ENCODE data around the gene PIP4K2A.

PIP4K2A gene

DNA sequence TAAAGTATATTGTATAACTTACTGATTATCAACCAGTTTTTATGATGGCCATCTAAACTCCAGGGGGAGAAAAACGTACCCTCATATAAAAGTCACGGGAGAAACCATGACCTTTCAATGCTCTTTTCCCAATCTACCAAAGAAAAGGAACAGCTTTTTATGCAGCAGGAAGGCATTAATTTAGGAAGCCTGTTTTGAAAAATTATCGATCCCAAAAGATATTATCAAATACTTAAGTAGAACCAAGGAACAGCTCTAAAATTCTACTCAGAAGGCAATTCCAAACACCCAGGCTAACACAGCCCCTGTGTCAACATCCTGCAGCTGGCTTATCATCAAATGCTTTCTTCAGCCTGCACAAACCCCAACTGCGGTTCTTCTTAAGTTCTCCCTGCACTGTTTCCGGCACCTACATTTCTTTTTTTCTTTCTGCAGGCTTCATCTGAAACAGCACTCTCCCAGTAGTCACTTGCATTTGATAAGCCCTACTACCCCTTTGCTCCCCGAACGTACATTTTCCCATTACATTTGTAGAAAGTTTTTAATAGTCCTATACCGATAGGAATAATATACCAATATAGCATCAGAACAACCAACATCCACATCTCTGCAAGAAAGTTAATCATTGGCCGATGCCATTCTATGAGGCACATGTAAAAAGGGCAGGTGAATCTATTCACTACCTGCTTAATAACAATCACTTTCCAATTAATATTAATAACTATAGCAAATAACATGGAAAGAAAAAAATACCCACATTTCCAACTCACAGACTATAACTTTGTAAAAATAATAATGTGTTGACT is 47.9 kb downstream of the PIP4K2A start:
- no peaks in the 10 kb centered on the region for H3K9me3 ChIP-seq (ENCODE audit: control insufficient read depth, insufficient read depth, low read depth, low read length)
- H3K27ac ChIP-seq (ENCODE audit: low read depth, low read length) = no peak overlapping the region
- H3K4me3 ChIP-seq (ENCODE audit: low read depth, low read length) = no peak overlapping the region
- H3K9ac ChIP-seq (ENCODE audit: low read length) = no peak overlapping the region
- peaks cover 32% of the 10 kb centered on the region for H3K4me1 ChIP-seq (ENCODE audit: control insufficient read depth, insufficient read depth, low read length)
- no peaks in the 10 kb centered on the region for H3K27me3 ChIP-seq (ENCODE audit: control insufficient read depth, insufficient read depth, low read length)
- no peaks in the 10 kb centered on the region for H3K36me3 ChIP-seq (ENCODE audit: control insufficient read depth, insufficient read depth, low read length)

DNA sequence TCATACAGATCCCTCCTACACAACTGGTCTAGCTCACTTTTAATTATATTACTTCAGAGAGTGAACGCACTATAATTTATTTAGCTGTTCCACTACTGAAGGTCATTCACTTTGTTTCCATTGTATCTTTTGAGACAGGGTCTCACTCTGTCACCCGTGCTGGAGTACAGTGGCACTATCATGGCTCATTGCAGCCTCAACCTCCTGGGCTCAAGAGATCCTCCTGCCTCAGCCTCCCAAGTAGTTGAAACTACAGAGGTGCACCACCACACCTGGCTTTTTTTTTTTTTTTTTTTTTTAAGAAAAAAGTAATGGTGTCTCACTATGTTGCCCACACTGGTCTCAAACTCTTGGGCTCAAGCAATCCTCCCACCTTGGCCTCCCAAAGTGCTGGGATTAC is 49.0 kb downstream of the PIP4K2A start:
- no peaks in the 10 kb centered on the region for H3K27me3 ChIP-seq (ENCODE audit: control insufficient read depth, insufficient read depth, low read length)
- H3K9me3 ChIP-seq (ENCODE audit: control insufficient read depth, insufficient read depth, low read depth, low read length) = no peaks in the 10 kb centered on the region
- no peak overlapping the region for H3K9ac ChIP-seq (ENCODE audit: low read length)
- no peaks in the 10 kb centered on the region for H3K36me3 ChIP-seq (ENCODE audit: control insufficient read depth, insufficient read depth, low read length)
- peaks cover 37% of the 10 kb centered on the region for H3K4me1 ChIP-seq (ENCODE audit: control insufficient read depth, insufficient read depth, low read length)
- no peak overlapping the region for H3K4me3 ChIP-seq (ENCODE audit: low read depth, low read length)
- no peak overlapping the region for H3K27ac ChIP-seq (ENCODE audit: low read depth, low read length)

DNA sequence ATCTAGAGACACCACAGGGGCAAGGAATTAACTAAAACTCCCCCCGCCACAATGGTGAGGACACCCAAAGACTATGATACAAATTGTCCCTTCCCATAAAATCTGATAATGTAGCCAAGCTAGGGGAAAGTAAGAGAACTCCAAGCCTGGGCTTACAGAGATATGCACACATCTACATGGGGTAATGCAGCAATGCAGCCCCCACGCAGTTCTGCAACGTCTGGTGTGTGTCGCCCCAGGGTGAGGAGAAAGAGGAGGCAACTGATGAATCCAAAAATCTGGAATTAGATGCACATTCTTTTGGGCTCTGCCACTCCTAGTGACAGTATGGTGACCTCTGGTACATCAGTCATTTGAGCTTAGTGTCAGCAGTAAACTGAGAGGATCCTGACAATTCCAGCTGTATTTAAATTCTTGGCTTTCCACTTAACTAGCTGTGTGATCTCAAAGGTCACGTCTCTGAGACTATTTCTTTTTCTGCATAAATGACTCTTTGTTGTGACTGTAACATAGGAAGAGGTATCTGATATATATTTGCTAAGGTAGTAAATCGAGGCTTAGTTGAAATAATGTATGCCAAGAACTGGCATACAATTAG is 51.5 kb downstream of the PIP4K2A start:
- H3K4me3 ChIP-seq (ENCODE audit: low read depth, low read length) = no peak overlapping the region
- no peak overlapping the region for H3K27ac ChIP-seq (ENCODE audit: low read depth, low read length)
- H3K9ac ChIP-seq (ENCODE audit: low read length) = no peak overlapping the region
- peaks cover 40% of the 10 kb centered on the region for H3K4me1 ChIP-seq (ENCODE audit: control insufficient read depth, insufficient read depth, low read length)
- no peaks in the 10 kb centered on the region for H3K9me3 ChIP-seq (ENCODE audit: control insufficient read depth, insufficient read depth, low read depth, low read length)
- no peaks in the 10 kb centered on the region for H3K36me3 ChIP-seq (ENCODE audit: control insufficient read depth, insufficient read depth, low read length)
- no peaks in the 10 kb centered on the region for H3K27me3 ChIP-seq (ENCODE audit: control insufficient read depth, insufficient read depth, low read length)

DNA sequence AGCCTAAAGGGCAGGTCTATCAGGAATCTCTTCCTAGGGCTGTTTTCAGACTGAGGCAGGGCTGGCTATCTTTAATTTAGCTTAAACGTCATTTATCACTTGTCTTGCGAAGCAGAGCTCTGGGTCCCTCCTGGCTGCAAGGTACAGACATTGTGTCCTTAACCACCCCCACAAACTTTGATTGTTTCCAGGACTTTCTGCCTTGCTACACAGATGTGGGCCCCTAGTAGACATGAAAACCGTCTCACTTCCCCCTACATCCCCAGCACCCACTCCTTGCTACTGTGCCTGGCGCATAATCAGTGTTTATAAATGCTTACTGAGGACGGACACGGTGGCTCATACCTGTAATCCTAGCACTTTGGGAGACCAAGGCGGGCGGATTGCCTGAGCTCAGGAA is 54.5 kb downstream of the PIP4K2A start:
- Histone ChIP-seq H3K9me3 (ENCODE audit: control insufficient read depth, insufficient read depth, low read depth, low read length) (no peaks in the 10 kb centered on the region), H3K27ac (ENCODE audit: low read depth, low read length) (no peak overlapping the region), H3K4me1 (ENCODE audit: control insufficient read depth, insufficient read depth, low read length) (peaks cover 41% of the 10 kb centered on the region), H3K9ac (ENCODE audit: low read length) (no peak overlapping the region), H3K27me3 (ENCODE audit: control insufficient read depth, insufficient read depth, low read length) (no peaks in the 10 kb centered on the region), H3K36me3 (ENCODE audit: control insufficient read depth, insufficient read depth, low read length) (no peaks in the 10 kb centered on the region), H3K4me3 (ENCODE audit: low read depth, low read length) (no peak overlapping the region)

DNA sequence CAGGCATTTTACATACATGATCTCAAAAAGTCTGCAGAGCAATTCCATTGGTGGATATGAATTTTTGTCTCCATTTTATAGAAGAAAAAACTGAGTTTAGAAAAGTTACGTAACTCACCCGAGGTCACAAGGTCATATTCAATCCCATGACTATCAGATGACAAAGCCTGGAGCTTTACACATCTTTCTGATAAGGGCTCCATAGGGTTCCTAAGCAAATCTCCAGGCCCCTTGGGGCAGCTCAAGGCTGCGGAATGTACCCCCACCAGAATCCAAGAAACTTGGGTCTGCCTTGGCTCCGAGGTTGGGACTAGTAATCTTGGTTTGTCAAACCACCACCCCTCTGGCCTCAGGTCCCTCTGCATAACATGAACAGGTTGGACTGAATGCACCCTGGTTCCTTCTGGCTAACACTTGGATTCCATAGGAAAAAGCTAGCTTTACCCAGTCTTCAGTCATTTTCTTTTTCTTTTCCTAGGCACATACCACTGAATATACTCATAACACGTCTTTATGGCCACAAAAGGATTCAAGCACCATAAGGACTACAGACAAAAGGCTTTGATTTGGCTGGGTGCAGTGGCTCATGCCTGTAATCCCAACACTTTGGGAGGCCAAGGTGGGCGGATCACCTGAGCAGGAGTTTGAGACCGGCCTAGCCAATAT is 55.5 kb downstream of the PIP4K2A start:
- no peaks in the 10 kb centered on the region for H3K9me3 ChIP-seq (ENCODE audit: control insufficient read depth, insufficient read depth, low read depth, low read length)

DNA sequence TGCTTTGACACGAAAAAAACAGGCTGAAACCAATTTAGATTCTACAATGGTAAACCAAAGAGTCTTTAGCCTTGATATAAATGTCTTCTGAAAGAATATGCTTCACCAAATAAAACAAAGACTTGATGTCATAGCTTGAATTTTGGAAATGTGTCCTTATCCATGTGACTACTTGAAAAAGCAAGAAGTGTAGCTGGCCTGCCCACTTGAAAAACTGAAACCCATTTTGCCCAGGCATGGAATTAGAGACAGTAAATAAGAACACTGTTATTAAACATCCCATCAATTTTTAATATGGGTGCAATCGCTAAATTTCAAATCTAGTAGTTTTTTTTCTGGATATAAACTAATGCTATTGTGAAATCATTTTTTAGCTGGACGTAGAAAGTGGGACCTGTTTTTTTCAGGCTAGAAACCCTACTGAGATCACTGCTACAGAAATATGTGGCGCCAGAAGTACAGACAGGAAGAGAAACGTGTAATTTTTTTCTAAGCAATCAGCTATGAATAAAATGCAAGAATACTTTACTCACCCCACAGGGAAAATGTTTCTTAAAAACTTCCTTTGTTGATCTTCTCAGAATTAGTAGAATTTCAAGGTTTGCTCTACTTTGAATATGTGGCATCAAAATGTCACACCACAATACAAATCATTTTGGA is 56.7 kb downstream of the PIP4K2A start:
- Histone ChIP-seq H3K27ac (ENCODE audit: low read depth, low read length) (no peak overlapping the region), H3K36me3 (ENCODE audit: control insufficient read depth, insufficient read depth, low read length) (no peaks in the 10 kb centered on the region), H3K9ac (ENCODE audit: low read length) (no peak overlapping the region), H3K9me3 (ENCODE audit: control insufficient read depth, insufficient read depth, low read depth, low read length) (no peaks in the 10 kb centered on the region), H3K4me1 (ENCODE audit: control insufficient read depth, insufficient read depth, low read length) (peaks cover 39% of the 10 kb centered on the region), H3K27me3 (ENCODE audit: control insufficient read depth, insufficient read depth, low read length) (no peaks in the 10 kb centered on the region), H3K4me3 (ENCODE audit: low read depth, low read length) (no peak overlapping the region)

More for the DNA sequence above, 55.5 kb downstream of the PIP4K2A start:
- H3K4me3 ChIP-seq (ENCODE audit: low read depth, low read length) = no peak overlapping the region
- no peak overlapping the region for H3K9ac ChIP-seq (ENCODE audit: low read length)
- no peaks in the 10 kb centered on the region for H3K27me3 ChIP-seq (ENCODE audit: control insufficient read depth, insufficient read depth, low read length)
- no peak overlapping the region for H3K27ac ChIP-seq (ENCODE audit: low read depth, low read length)
- no peaks in the 10 kb centered on the region for H3K36me3 ChIP-seq (ENCODE audit: control insufficient read depth, insufficient read depth, low read length)
- peaks cover 45% of the 10 kb centered on the region for H3K4me1 ChIP-seq (ENCODE audit: control insufficient read depth, insufficient read depth, low read length)

DNA sequence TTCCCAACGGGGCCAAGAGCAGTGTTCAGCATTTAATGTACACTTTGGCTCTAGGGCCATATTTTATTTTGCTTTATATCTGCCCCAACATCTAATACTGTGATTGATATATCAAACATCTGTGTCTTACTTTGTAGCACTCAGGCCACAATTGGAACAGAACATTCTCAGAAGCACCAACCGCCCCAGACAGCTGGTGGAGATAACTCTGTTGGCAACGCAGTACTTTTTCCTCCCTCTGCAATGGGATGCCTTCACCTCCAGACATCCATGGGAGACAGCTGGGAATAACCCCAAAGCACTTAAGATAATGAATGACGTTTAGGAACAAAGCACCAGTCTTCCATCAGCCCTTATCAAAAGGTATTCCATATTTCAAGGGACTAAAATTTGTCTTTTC is 57.4 kb downstream of the PIP4K2A start:
- Histone ChIP-seq H3K27ac (ENCODE audit: low read depth, low read length) (no peak overlapping the region), H3K9me3 (ENCODE audit: control insufficient read depth, insufficient read depth, low read depth, low read length) (no peaks in the 10 kb centered on the region), H3K27me3 (ENCODE audit: control insufficient read depth, insufficient read depth, low read length) (no peaks in the 10 kb centered on the region), H3K4me1 (ENCODE audit: control insufficient read depth, insufficient read depth, low read length) (peaks cover 37% of the 10 kb centered on the region), H3K9ac (ENCODE audit: low read length) (no peak overlapping the region), H3K36me3 (ENCODE audit: control insufficient read depth, insufficient read depth, low read length) (no peaks in the 10 kb centered on the region), H3K4me3 (ENCODE audit: low read depth, low read length) (no peak overlapping the region)

DNA sequence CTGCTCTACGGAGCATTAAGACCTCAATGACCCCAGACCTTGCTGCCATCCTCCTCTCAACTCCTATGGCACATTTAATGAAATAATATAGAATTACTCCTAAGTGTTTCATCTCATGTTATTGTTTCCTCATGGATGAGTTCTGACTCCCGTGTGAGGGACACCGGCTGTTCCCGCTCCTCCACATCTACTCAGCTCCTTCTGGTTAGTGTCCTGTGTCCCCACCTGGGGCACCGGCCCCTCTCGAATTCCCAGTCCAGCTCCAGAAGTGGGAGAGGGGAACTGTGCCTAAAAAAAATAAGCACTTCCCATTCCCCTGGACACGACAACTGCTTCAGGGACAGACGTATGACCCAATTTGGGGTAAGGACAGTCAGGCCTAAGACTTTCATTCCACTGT is 58.3 kb downstream of the PIP4K2A start:
- no peaks in the 10 kb centered on the region for H3K27me3 ChIP-seq (ENCODE audit: control insufficient read depth, insufficient read depth, low read length)
- no peak overlapping the region for H3K9ac ChIP-seq (ENCODE audit: low read length)
- H3K36me3 ChIP-seq (ENCODE audit: control insufficient read depth, insufficient read depth, low read length) = no peaks in the 10 kb centered on the region
- no peak overlapping the region for H3K4me3 ChIP-seq (ENCODE audit: low read depth, low read length)
- H3K9me3 ChIP-seq (ENCODE audit: control insufficient read depth, insufficient read depth, low read depth, low read length) = no peaks in the 10 kb centered on the region
- H3K4me1 ChIP-seq (ENCODE audit: control insufficient read depth, insufficient read depth, low read length) = peaks cover 43% of the 10 kb centered on the region
- no peak overlapping the region for H3K27ac ChIP-seq (ENCODE audit: low read depth, low read length)

DNA sequence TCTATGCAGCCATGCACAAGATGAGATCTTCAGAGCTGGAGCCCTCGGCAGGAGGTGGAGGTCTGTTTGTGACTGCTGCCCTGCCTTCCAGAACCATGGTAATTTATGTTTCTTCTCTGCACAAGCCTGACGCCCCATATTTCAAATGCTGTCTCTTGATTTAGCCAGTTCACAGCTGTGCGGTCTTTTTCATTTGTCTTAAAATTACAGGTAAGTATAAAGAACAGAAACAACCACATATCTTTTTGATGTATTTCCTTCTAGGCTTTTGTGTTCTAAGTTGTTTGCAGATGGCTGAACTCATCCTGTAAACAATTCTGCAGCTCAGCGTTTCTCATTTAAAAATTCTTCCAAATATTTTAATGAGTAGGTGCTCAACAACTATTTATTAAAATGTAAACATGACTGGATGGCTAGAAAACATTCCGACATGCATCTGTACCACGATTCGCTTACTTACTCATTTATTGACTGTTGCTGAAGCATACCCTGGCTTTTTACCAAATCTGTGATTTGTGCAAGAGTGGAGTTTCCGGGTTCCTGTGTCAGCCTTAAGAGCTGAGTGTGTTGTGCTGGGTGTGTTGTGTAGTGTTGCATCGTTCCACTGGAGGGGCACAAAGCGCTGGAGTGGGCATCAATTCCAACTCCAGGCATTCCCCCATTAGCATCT is 58.9 kb downstream of the PIP4K2A start:
- no peak overlapping the region for H3K4me3 ChIP-seq (ENCODE audit: low read depth, low read length)
- no peaks in the 10 kb centered on the region for H3K9me3 ChIP-seq (ENCODE audit: control insufficient read depth, insufficient read depth, low read depth, low read length)
- H3K9ac ChIP-seq (ENCODE audit: low read length) = no peak overlapping the region
- no peak overlapping the region for H3K27ac ChIP-seq (ENCODE audit: low read depth, low read length)
- H3K4me1 ChIP-seq (ENCODE audit: control insufficient read depth, insufficient read depth, low read length) = peaks cover 39% of the 10 kb centered on the region
- no peaks in the 10 kb centered on the region for H3K27me3 ChIP-seq (ENCODE audit: control insufficient read depth, insufficient read depth, low read length)
- H3K36me3 ChIP-seq (ENCODE audit: control insufficient read depth, insufficient read depth, low read length) = no peaks in the 10 kb centered on the region

DNA sequence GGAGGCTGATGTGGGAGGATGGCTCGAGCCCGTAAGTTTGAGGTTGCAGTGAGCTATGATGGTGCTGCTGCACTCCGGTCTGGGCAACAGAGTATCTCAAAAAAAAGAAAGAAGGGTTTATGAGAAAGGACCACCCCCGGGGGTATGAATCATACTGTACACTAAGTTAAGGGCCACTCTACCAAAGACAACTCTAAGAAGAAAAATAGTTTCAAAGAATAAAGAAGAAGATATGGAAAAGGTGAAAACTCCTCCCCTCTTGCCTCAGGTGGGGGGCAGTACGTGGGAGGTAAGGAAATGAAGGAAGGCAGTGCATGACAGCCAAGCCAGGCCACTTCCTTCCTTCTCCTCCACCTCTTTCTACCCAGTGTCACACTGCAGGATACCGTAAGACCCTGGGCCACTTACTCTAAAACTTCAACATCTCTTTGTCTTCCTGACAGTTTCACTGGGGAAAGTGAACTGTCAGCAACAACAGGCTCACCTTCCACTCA is 61.3 kb downstream of the PIP4K2A start:
- Histone ChIP-seq H3K4me1 (ENCODE audit: control insufficient read depth, insufficient read depth, low read length) (peaks cover 34% of the 10 kb centered on the region), H3K27ac (ENCODE audit: low read depth, low read length) (no peak overlapping the region), H3K36me3 (ENCODE audit: control insufficient read depth, insufficient read depth, low read length) (no peaks in the 10 kb centered on the region), H3K4me3 (ENCODE audit: low read depth, low read length) (no peak overlapping the region), H3K9ac (ENCODE audit: low read length) (no peak overlapping the region), H3K9me3 (ENCODE audit: control insufficient read depth, insufficient read depth, low read depth, low read length) (no peaks in the 10 kb centered on the region), H3K27me3 (ENCODE audit: control insufficient read depth, insufficient read depth, low read length) (no peaks in the 10 kb centered on the region)

Data from HUES6 (cell line).